HCT116 (cell line): Measurements from ENCODE around the gene COQ8B. TPM values are rescaled to one million over a fixed set of nuclear protein-coding genes. Genes with fewer than 3 reads are reported as not detected.

Experiments used
- ATAC-seq: fragments of 200-7000 bp; cut with Tn5 transposase; 2 replicates; pipeline ENCODE4 v1.9.1; 2020; ENCODE audit warnings: mild to moderate bottlenecking, moderate library complexity
- BruUV-seq: library from RNA; stranded (reverse); fragments of 400-500 nt; replicated peaks from 2 replicates; lab custom pipeline; 2021; lab: Mats Ljungman, UMichigan
- CTCF ChIA-PET: fragments of 300-600 bp; sonication (Branson Sonifier 250); formaldehyde crosslinking; loops from one replicate; lab custom pipeline; 2021; ENCODE audit warnings: antibody characterized with exemption; lab: Charles Lee
- POLR2A ChIA-PET: fragments of 300-600, 350-600 bp; sonication (Branson Sonifier 250); formaldehyde crosslinking; loops from one replicate; lab custom pipeline; 2021; ENCODE audit warnings: antibody characterized with exemption; lab: Charles Lee
- RAD21 ChIA-PET, 2 experiments: fragments of 300-600 bp; sonication (Branson Sonifier 250); formaldehyde crosslinking; loops; one replicate each; lab custom pipeline; 2023; ENCODE audit warnings: low total read pairs in 2 of 2; ENCODE audit not compliant: uncharacterized antibody in 2 of 2, unreplicated experiment in 2 of 2, low non-redundant PET in 1 of 2; lab: Charles Lee
- DNase-seq: peaks from one replicate; pipeline ENCODE4 v3.0.0-alpha.2; 2010; ENCODE audit warnings: low read depth, low spot score
- H2AFZ ChIP-seq: fragments of 200-600 bp; shearing (Covaris generic), sonication (generic); 2 replicates; pipeline ENCODE4 v1.6.1; 2017; ENCODE audit warnings: low read depth, mixed run types, mixed read lengths, antibody characterized with exemption, low read length; ENCODE audit not compliant: poor library complexity, severe bottlenecking
- H3K27ac ChIP-seq: 2 replicates; pipeline ENCODE4 v1.5.1; 2012; ENCODE audit warnings: low read depth, low read length
- H3K27me3 ChIP-seq: fragments of 200-600 bp; sonication (generic); 2 replicates; pipeline ENCODE4 v1.6.1; 2016; ENCODE audit warnings: mixed run types, low read length, mixed read lengths; ENCODE audit not compliant: insufficient read depth
- H3K36me3 ChIP-seq, 2 experiments: fragments of 200-500 bp in 1 of 2; fragments of 200-600 bp in 1 of 2; sonication (Bioruptor generic) in 1 of 2; sonication (generic) in 1 of 2; 2 replicates each; pipeline versions ENCODE4 v1.5.1 to v1.6.1; 2014 to 2016; ENCODE audit warnings: low read length in 2 of 2, inconsistent platforms in 1 of 2, mixed read lengths in 1 of 2, mixed run types in 1 of 2; ENCODE audit not compliant: insufficient read depth in 2 of 2, control insufficient read depth in 1 of 2
- H3K4me1 ChIP-seq, 2 experiments: fragments of 200-600 bp in 1 of 2; sonication (generic) in 1 of 2; 2 replicates each; pipeline versions ENCODE4 v1.5.1 to v1.6.1; 2012 to 2017; ENCODE audit warnings: low read length in 2 of 2, inconsistent platforms in 1 of 2, mild to moderate bottlenecking in 1 of 2, mixed read lengths in 1 of 2, mixed run types in 1 of 2, moderate library complexity in 1 of 2; ENCODE audit not compliant: insufficient read depth in 2 of 2, control insufficient read depth in 1 of 2
- H3K4me2 ChIP-seq: fragments of 200-600 bp; sonication (generic); 2 replicates; pipeline ENCODE4 v1.6.1; 2017; ENCODE audit warnings: mixed run types, low read length, mixed read lengths
- H3K4me3 ChIP-seq, 2 experiments: fragments of 200-600 bp in 1 of 2; sonication (generic) in 1 of 2; replicated peaks in 1 of 2; 2 replicates each; pipeline ENCODE4 v1.5.1; 2011 to 2016; ENCODE audit warnings: low read length in 2 of 2, control low read depth in 1 of 2, low read depth in 1 of 2, mild to moderate bottlenecking in 1 of 2, mixed read lengths in 1 of 2, mixed run types in 1 of 2
- H3K79me2 ChIP-seq: fragments of 200-600 bp; sonication (generic); 2 replicates; pipeline ENCODE4 v1.6.1; 2017; ENCODE audit warnings: mild to moderate bottlenecking, mixed run types, low read length, moderate library complexity, mixed read lengths; ENCODE audit not compliant: insufficient read depth
- H3K9ac ChIP-seq: fragments of 200-600 bp; sonication (generic); 2 replicates; pipeline ENCODE4 v1.6.1; 2016; ENCODE audit warnings: low read length, mixed read lengths
- H3K9me2 ChIP-seq: fragments of 200-600 bp; sonication (generic), shearing (Covaris generic); 2 replicates; pipeline ENCODE4 v1.6.1; 2017; ENCODE audit warnings: mixed run types, mild to moderate bottlenecking, moderate library complexity; ENCODE audit not compliant: insufficient read depth
- H3K9me3 ChIP-seq, 2 experiments: fragments of 200-500 bp in 1 of 2; fragments of 200-600 bp in 1 of 2; sonication (Bioruptor generic) in 1 of 2; sonication (generic) in 1 of 2; 2 replicates each; pipeline ENCODE4 v1.6.1; 2014 to 2017; ENCODE audit warnings: low read length in 2 of 2, mixed read lengths in 2 of 2, inconsistent platforms in 1 of 2, low read depth in 1 of 2, mild to moderate bottlenecking in 1 of 2, mixed run types in 1 of 2, moderate library complexity in 1 of 2; ENCODE audit not compliant: control insufficient read depth in 1 of 2, insufficient read depth in 1 of 2
- H4K20me1 ChIP-seq: fragments of 200-600 bp; sonication (generic), shearing (Covaris generic); 2 replicates; pipeline ENCODE4 v1.6.1; 2017; ENCODE audit warnings: mixed run types, mild to moderate bottlenecking, moderate library complexity; ENCODE audit not compliant: insufficient read depth
- ATF3 ChIP-seq: IDR thresholded peaks from 2 replicates; pipeline ENCODE4 v1.6.1; 2012
- EGR1 ChIP-seq: IDR thresholded peaks from 2 replicates; pipeline ENCODE4 v1.6.1; 2012; ENCODE audit warnings: low read depth
- FOSL1 ChIP-seq: IDR thresholded peaks from 2 replicates; pipeline ENCODE4 v1.6.1; 2012; ENCODE audit warnings: low read depth
- POLR2A ChIP-seq: IDR thresholded peaks from 2 replicates; pipeline ENCODE4 v1.7.0; 2011; ENCODE audit warnings: borderline replicate concordance; ENCODE audit not compliant: insufficient read depth, insufficient read length; ENCODE audit errors: extremely low read depth
- REST ChIP-seq: IDR thresholded peaks from 2 replicates; pipeline ENCODE4 v1.6.1; 2012; ENCODE audit warnings: low read depth
- SIN3A ChIP-seq: IDR thresholded peaks from 2 replicates; pipeline ENCODE4 v1.6.1; 2012; ENCODE audit warnings: low read depth
- ZNF274 ChIP-seq: fragments of 200-500 bp; sonication (Bioruptor generic); IDR thresholded peaks from 2 replicates; pipeline ENCODE4 v1.6.1; 2014; ENCODE audit warnings: mild to moderate bottlenecking, low read depth, low read length, inconsistent platforms
- intact Hi-C: fragments of 100-400 bp; cut with micrococcal nuclease; formaldehyde crosslinking; loops from 2 replicates; pipeline ENCODE4 v1.10.0; 2022
- total RNA-seq: library from RNA; stranded (reverse); gene quantifications from one replicate; pipeline ENCODE4 v1.2.1, GENCODE V29; 2021; ENCODE audit not compliant: unreplicated experiment

The COQ8B gene
- total RNA-seq, 1 experiment from 2014 or later = 47.1 TPM

- DNase-seq = no peak
- H2AFZ ChIP-seq = no peak overlapping the region
- no peaks in the 10 kb centered on the region for H3K27me3 ChIP-seq
- BruUV-seq = no TSS peak
- H3K4me2 ChIP-seq = no peak overlapping the region
- no peak overlapping the region for H3K27ac ChIP-seq
- intact Hi-C loops = no loop called here
- no peaks in the 10 kb centered on the region for H3K9me2 ChIP-seq
- no peak for ATAC-seq
- CTCF ChIA-PET = no interaction called here
- H3K4me1 ChIP-seq = peaks cover 7 to 19% of the 10 kb centered on the region in 2 experiments; a peak in 3 of 4 replicates
- 0 out of 2 replicates have a peak, but pooled peaks cover 3% of the 10 kb centered on the region for H4K20me1 ChIP-seq
- H3K36me3 ChIP-seq = peaks cover 51 to 78% of the 10 kb centered on the region in 2 experiments
- H3K9me3 ChIP-seq = no peaks in the 10 kb centered on the region
- POLR2A ChIA-PET = no interaction called here
- H3K4me3 ChIP-seq = no peak overlapping the region
- H3K79me2 ChIP-seq = peaks cover 98% of the 10 kb centered on the region
- RAD21 ChIA-PET = no interaction called here
- H3K9ac ChIP-seq = no peak overlapping the region
- TF ChIP-seq POLR2A (no peak), FOSL1 (no peak), SIN3A (no peak), ATF3 (no peak), EGR1 (no peak), REST (no peak), ZNF274 (no peak)
These were observed 39.9 kb upstream of the COQ8B start for GRCh38 chr19:40756502-40757110.
